Upper lobe of right lung (tissue), 1 donor: ENCODE results near the gene HDAC4. TPM values are rescaled to one million over a fixed set of nuclear protein-coding genes. Genes with fewer than 3 reads are reported as not detected.
A peak's percentile ranks its signal among the peaks of the same experiment; 100 is the strongest.

Source experiments
- ATAC-seq: fragments of 200-7000 bp; cut with Tn5 transposase; one replicate; pipeline ENCODE4 v1.9.1; 2020; ENCODE audit warnings: mild to moderate bottlenecking, moderate library complexity
- DNase-seq: peaks from one replicate; pipeline ENCODE4 v3.0.0-alpha.2; 2020
- H3K27ac ChIP-seq: fragments of 200-600 bp; one replicate; pipeline ENCODE4 v1.8.0; 2022
- H3K27me3 ChIP-seq: fragments of 200-600 bp; one replicate; pipeline ENCODE4 v1.8.0; 2022; ENCODE audit warnings: mild to moderate bottlenecking
- H3K36me3 ChIP-seq: fragments of 200-600 bp; one replicate; pipeline ENCODE4 v1.8.0; 2022
- H3K4me1 ChIP-seq: fragments of 200-600 bp; one replicate; pipeline ENCODE4 v1.8.0; 2022
- H3K4me3 ChIP-seq: fragments of 200-600 bp; one replicate; pipeline ENCODE4 v1.8.0; 2022; ENCODE audit warnings: mild to moderate bottlenecking
- H3K9me3 ChIP-seq: fragments of 200-600 bp; one replicate; pipeline ENCODE4 v1.8.0; 2022
- intact Hi-C: fragments of 100-400 bp; cut with DNase I; formaldehyde crosslinking; loops from one replicate; pipeline ENCODE4 v1.11.0; 2022
- total RNA-seq: library from RNA; stranded (reverse); fragmentation: NEBNext Ultra II Directional; extraction: Animal tissue kit (Norgen Biotek cat#: 25700); gene quantifications from one replicate; pipeline ENCODE4 v1.2.1, GENCODE V29; 2021
- TF ChIP-seq, protein P1 (sequence below): fragments of 200-600 bp; IDR thresholded peaks from one replicate; pipeline ENCODE4 v1.8.0; 2022; ENCODE audit warnings: antibody characterized with exemption
- donor health status: DM: no; HTN: yes; CAD: no; lungs with severe emphysema.

HDAC4 gene
- total RNA-seq, 1 donor from 2014 or later: 44.1 TPM

GRCh38 chr2:239318151-239318611 is 82.6 kb downstream of the HDAC4 start:
- H3K27ac ChIP-seq: no peak overlapping the region
- intact Hi-C loops: no loop called here
- no peak for DNase-seq

DNA sequence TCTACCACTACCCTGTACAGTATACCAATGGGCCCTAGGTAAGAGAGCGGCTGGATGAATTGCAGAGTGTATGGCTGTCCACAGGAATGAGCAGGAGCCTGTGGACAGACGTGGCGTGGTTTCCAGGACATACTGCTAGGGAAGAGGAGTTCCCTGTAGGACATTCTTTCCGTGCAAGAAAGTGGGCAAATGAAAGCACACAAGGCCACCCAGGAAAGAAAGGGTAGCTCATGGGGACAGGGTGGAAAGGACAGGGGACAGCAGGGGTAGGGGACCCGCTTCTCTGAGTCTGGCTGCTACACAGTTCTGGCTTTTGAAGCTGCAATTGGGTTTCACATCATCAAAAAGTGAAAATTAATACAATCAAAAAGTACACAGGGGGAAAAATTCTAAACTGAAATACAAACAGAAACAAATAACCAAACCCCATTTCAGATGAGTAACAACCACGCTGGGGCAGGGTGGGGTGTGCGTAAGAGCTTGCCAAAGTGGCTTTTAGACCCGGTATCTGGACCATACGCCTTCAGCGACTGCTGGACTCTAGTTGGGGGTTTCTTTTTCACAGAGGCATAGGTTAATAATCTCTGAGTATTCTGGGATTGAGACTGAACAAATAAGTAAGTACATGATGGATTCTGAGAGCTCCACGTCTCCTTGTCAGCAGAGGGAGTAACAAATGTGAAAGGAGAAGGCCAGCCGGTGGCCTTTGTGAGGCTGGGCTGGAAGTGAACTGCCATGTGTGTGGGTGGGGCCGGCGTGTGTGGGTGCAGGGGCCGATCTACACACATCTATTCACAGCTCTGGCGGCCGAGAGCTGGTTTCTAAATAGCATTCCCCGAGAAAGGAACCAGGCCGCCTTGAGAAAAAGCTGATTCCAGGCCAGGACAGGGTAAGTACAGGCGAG is 84.0 kb downstream of the HDAC4 start:
- Histone ChIP-seq H3K4me1 (peaks cover 7% of the 10 kb centered on the region), H3K4me3 (no peak overlapping the region), H3K9me3 (no peaks in the 10 kb centered on the region), H3K27me3 (no peaks in the 10 kb centered on the region), H3K36me3 (no peaks in the 10 kb centered on the region), H3K27ac (peak overlapping the region; percentile 24)
- intact Hi-C loops: no loop called here
- ATAC-seq: peak; percentile 85
- TF ChIP-seq, protein P1, sequence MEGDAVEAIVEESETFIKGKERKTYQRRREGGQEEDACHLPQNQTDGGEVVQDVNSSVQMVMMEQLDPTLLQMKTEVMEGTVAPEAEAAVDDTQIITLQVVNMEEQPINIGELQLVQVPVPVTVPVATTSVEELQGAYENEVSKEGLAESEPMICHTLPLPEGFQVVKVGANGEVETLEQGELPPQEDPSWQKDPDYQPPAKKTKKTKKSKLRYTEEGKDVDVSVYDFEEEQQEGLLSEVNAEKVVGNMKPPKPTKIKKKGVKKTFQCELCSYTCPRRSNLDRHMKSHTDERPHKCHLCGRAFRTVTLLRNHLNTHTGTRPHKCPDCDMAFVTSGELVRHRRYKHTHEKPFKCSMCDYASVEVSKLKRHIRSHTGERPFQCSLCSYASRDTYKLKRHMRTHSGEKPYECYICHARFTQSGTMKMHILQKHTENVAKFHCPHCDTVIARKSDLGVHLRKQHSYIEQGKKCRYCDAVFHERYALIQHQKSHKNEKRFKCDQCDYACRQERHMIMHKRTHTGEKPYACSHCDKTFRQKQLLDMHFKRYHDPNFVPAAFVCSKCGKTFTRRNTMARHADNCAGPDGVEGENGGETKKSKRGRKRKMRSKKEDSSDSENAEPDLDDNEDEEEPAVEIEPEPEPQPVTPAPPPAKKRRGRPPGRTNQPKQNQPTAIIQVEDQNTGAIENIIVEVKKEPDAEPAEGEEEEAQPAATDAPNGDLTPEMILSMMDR: no peak
- no peak for DNase-seq

More at GRCh38 chr2:239318151-239318611, 82.6 kb downstream of the HDAC4 start:
- Histone ChIP-seq H3K4me1 (peaks cover 9% of the 10 kb centered on the region), H3K4me3 (no peak overlapping the region), H3K36me3 (no peaks in the 10 kb centered on the region), H3K9me3 (no peaks in the 10 kb centered on the region), H3K27me3 (no peaks in the 10 kb centered on the region)
- ATAC-seq: no peak
- TF ChIP-seq, protein P1: no peak

- Histone ChIP-seq H3K4me1 (peaks cover 18% of the 10 kb centered on the region), H3K36me3 (no peaks in the 10 kb centered on the region), H3K9me3 (no peaks in the 10 kb centered on the region), H3K4me3 (no peak overlapping the region), H3K27ac (no peak overlapping the region), H3K27me3 (no peaks in the 10 kb centered on the region)
- ATAC-seq: no peak
- no peak for DNase-seq
- TF ChIP-seq, protein P1: no peak
- intact Hi-C loops: no loop called here
Observed at GRCh38 chr2:239315308-239315707, 85.5 kb downstream of the HDAC4 start.

- TF ChIP-seq, protein P1: no peak
- Histone ChIP-seq H3K4me3 (no peak overlapping the region), H3K27ac (no peak overlapping the region), H3K36me3 (no peaks in the 10 kb centered on the region), H3K9me3 (no peaks in the 10 kb centered on the region), H3K27me3 (no peaks in the 10 kb centered on the region), H3K4me1 (peaks cover 26% of the 10 kb centered on the region)
- DNase-seq: no peak
- intact Hi-C loops: no loop called here
- no peak for ATAC-seq
Observed at GRCh38 chr2:239313776-239314175, 87.0 kb downstream of the HDAC4 start.

DNA sequence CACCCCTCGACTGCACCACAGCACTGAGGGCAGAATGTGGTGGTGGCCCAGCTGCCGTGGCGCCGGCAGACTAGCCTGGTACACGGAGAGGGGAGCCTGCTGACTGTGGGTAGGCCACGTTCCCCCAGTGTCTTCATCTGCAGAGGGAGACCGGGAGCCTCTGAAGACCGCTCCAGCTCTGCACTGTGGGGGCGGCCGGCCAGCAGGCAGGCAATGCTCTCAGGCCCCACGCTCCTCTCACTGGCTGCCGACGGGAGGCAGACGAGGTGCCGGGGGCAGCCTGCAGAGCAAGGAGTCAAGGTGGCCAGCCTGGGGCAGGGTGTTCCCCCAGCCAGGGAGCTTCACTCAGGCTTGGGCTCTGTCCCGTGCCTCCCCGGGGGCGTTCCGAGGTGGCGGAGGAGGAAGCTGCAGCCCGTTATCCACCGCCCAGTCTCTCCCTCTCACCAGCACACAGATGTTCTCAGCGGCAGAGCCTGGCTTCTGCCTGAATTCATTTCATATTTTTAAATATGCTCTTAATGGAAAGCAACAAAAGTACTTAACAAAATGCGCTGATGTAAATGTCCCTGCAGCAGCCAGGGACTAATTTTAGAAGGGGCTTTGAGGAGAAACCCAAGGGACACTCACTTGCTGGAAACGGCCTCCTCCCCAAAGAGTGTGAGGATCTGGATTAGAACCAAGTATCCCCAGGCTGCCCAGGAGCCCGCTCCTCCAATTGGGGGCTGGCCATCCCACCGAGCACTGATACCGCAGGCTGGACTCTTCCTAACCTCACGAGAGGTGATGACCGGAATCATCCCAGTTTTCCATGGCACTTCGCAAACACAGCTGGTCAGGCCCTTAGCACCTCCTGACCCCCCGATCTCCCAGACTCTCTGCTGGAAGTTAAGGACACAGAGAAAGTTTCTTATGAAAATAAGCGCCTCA is 87.8 kb downstream of the HDAC4 start:
- TF ChIP-seq, protein P1: no peak
- DNase-seq (no peak), ATAC-seq (no peak)
- no peak overlapping the region for H3K4me3 ChIP-seq
- H3K4me1 ChIP-seq: peaks cover 30% of the 10 kb centered on the region
- no peak overlapping the region for H3K27ac ChIP-seq
- no peaks in the 10 kb centered on the region for H3K27me3 ChIP-seq
- no peaks in the 10 kb centered on the region for H3K9me3 ChIP-seq
- intact Hi-C loops: no loop called here
- H3K36me3 ChIP-seq: no peaks in the 10 kb centered on the region
